Measurements from ENCODE around the gene PEX10. TPM values are rescaled to one million over a fixed set of nuclear protein-coding genes. Genes with fewer than 3 reads are reported as not detected.

Gene PEX10
- total RNA-seq, 1 experiment from 2014 or later = 21.9 TPM

DNA sequence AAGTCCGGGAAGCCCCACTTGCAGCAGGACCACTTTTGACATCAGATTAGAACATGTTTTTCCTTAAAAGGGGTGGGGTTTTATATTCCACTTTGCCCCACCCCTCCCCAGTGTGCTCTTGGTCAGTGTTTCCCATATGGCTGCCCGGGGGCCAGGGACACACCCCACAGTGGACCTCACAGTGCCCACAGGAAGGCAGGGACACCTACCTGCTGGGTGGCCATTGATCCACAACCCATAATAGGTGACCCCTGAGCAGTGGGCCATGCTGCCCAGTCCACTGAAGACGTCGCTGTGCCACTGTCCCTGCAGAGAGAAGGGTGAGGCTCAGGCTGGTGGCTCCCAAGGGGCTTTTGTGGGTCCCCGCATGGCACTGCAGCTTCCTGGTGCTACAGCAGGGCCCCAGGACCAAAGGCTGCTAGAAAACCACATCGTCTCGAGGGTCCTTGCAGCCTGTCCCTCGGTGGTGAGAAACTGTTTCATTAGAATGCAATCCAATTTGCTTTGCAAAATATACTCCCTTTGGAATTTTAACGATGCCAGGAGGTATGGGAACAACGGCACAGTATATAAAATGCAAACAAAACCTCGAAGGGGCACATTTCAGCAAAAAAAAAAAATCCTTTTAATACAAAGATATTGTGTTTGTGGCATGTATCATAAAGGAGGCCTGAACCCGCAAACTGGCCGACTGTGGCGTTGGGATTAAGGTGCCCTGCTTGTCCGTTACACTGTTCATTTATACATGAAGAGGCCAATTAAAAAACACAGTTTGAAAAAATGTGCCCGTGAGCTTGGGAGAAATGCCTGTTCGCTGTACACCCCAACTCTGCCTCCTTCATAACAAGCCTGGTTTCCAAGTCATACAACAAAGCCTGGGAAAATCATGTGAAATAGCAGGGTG is 37.9 kb downstream of the PEX10 start:
- BruUV-seq (replicated peaks) = no TSS peak
- Mint-ChIP-seq H3K4me3 (ENCODE audit: unreplicated experiment) (no peak overlapping the region), H3K36me3 (ENCODE audit: insufficient read depth, unreplicated experiment) (no peaks in the 10 kb centered on the region), H3K27me3 (ENCODE audit: insufficient read depth, unreplicated experiment) (no peaks in the 10 kb centered on the region), H3K9me3 (ENCODE audit: unreplicated experiment) (no peaks in the 10 kb centered on the region), H3K27ac (ENCODE audit: unreplicated experiment) (no peak overlapping the region), H3K4me1 (ENCODE audit: low read depth, unreplicated experiment) (no peaks in the 10 kb centered on the region)
- H3K9me3 ChIP-seq = no peaks in the 10 kb centered on the region
- intact Hi-C loops (cut with micrococcal nuclease; ENCODE audit: unreplicated experiment) = no loop called here
- no peaks in the 10 kb centered on the region for H3K36me3 ChIP-seq (ENCODE audit: control insufficient read depth, insufficient read depth, low read length)
- H3K4me3 ChIP-seq (ENCODE audit: low read depth, low read length) = no peak overlapping the region
- no peaks in the 10 kb centered on the region for H3K4me1 ChIP-seq
- ChIA-PET POLR2A (no interaction called here), CTCF (no interaction called here)
- no peaks in the 10 kb centered on the region for H3K27me3 ChIP-seq (replicated peaks; ENCODE audit: control insufficient read depth, insufficient read depth, low read length)
- TF ChIP-seq, protein P1, sequence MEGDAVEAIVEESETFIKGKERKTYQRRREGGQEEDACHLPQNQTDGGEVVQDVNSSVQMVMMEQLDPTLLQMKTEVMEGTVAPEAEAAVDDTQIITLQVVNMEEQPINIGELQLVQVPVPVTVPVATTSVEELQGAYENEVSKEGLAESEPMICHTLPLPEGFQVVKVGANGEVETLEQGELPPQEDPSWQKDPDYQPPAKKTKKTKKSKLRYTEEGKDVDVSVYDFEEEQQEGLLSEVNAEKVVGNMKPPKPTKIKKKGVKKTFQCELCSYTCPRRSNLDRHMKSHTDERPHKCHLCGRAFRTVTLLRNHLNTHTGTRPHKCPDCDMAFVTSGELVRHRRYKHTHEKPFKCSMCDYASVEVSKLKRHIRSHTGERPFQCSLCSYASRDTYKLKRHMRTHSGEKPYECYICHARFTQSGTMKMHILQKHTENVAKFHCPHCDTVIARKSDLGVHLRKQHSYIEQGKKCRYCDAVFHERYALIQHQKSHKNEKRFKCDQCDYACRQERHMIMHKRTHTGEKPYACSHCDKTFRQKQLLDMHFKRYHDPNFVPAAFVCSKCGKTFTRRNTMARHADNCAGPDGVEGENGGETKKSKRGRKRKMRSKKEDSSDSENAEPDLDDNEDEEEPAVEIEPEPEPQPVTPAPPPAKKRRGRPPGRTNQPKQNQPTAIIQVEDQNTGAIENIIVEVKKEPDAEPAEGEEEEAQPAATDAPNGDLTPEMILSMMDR (IDR thresholded peaks at IDR 0.05; ENCODE audit: insufficient read depth in 1 of 2, low read depth in 1 of 2, low read length in 1 of 2, severe bottlenecking in 1 of 2, unreplicated experiment in 1 of 2) = no peak
- no peak for DNase-seq

DNA sequence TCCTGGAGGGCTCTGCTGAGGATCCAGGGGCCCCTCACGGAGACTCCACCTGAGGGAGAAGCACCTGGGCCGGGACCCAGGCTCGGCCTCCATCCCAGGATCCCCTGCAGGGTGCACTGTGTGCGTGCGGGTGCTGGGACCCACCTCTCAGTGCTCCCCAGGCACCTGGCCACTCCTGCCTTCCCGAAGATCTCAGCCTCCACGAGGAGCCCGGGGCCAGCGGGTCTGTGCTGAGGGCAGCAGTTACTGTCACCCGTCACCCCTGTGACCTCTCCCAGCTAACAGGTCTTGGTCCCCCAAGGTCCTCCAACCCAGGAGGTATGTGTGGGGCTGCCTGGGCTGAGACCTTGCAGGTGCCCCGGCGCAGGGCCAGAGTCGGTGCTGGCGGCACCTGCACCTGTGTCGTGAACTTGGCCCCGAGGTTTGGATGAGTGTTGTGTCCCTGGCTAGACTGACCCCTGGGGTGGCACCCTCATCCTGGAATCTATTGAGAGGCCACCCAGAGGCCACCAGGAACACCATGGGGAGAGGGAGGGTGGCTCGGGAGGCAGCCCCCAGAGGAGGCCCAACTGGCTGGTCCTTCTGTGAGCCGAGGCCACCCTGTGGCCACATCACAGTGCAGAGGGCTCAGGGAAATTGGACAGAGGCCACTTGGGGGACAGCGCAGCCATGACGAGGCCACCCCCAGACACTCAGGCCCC is 38.7 kb downstream of the PEX10 start:
- CTCF ChIA-PET = no interaction called here
- intact Hi-C loops (cut with micrococcal nuclease; ENCODE audit: unreplicated experiment) = no loop called here

More for the DNA sequence above, 38.7 kb downstream of the PEX10 start:
- Histone ChIP-seq H3K4me3 (ENCODE audit: low read depth, low read length) (no peak overlapping the region), H3K9me3 (no peaks in the 10 kb centered on the region), H3K4me1 (no peaks in the 10 kb centered on the region), H3K36me3 (ENCODE audit: control insufficient read depth, insufficient read depth, low read length) (no peaks in the 10 kb centered on the region), H3K27me3 (replicated peaks; ENCODE audit: control insufficient read depth, insufficient read depth, low read length) (no peaks in the 10 kb centered on the region)
- no TSS peak for BruUV-seq (replicated peaks)
- no peak for DNase-seq
- Mint-ChIP-seq H3K4me3 (ENCODE audit: unreplicated experiment) (no peak overlapping the region), H3K9me3 (ENCODE audit: unreplicated experiment) (no peaks in the 10 kb centered on the region), H3K27ac (ENCODE audit: unreplicated experiment) (no peak overlapping the region), H3K36me3 (ENCODE audit: insufficient read depth, unreplicated experiment) (no peaks in the 10 kb centered on the region), H3K4me1 (ENCODE audit: low read depth, unreplicated experiment) (no peaks in the 10 kb centered on the region), H3K27me3 (ENCODE audit: insufficient read depth, unreplicated experiment) (no peaks in the 10 kb centered on the region)
- TF ChIP-seq, protein P1 (IDR thresholded peaks at IDR 0.05; ENCODE audit: insufficient read depth in 1 of 2, low read depth in 1 of 2, low read length in 1 of 2, severe bottlenecking in 1 of 2, unreplicated experiment in 1 of 2) = no peak
- POLR2A ChIA-PET = no interaction called here
